Right lobe of liver (tissue), 6 donors: ENCODE measurements around the gene NRF1. TPM values are rescaled to one million over a fixed set of nuclear protein-coding genes. Genes with fewer than 3 reads are reported as not detected.

Source experiments
- ATAC-seq, 4 donors: fragments of 200-7000 bp; cut with Tn5 transposase; one replicate each; pipeline ENCODE4 v1.9.1; 2020; ENCODE audit warnings: mild to moderate bottlenecking in 4 of 4, moderate library complexity in 4 of 4
- DNase-seq, 3 donors: peaks; one replicate each; pipeline ENCODE4 v3.0.0-alpha.2; 2020
- H3K27ac ChIP-seq, 3 donors: fragments of 200-600 bp; one replicate each; pipeline ENCODE4 v1.8.0; 2022
- H3K27me3 ChIP-seq, 2 donors: fragments of 200-600 bp; one replicate each; pipeline ENCODE4 v1.8.0; 2022
- H3K36me3 ChIP-seq, 4 donors: fragments of 200-600 bp; sonication (generic) in 1 of 4; one replicate each; pipeline versions ENCODE4 v1.5.1 to v1.8.0; 2017 to 2022; ENCODE audit warnings: control low read depth in 1 of 4
- H3K4me1 ChIP-seq, 4 donors: fragments of 200-600 bp; sonication (generic) in 1 of 4; one replicate each; pipeline versions ENCODE4 v1.5.1 to v1.8.0; 2017 to 2022; ENCODE audit warnings: control low read depth in 1 of 4
- H3K4me3 ChIP-seq, 3 donors: fragments of 200-600 bp; one replicate each; pipeline ENCODE4 v1.8.0; 2022
- H3K9me3 ChIP-seq, 4 donors: fragments of 200-600 bp; sonication (generic) in 1 of 4; one replicate each; pipeline versions ENCODE4 v1.5.1 to v1.8.0; 2017 to 2022; ENCODE audit warnings: control low read depth in 1 of 4
- POLR2A ChIP-seq: fragments of 450-650 bp; IDR thresholded peaks from one replicate; pipeline ENCODE4 v1.6.1; 2017; ENCODE audit warnings: antibody characterized with exemption, mild to moderate bottlenecking
- WGBS: methylation state at CpG from one replicate; pipeline ENCODE4 v1.1.6; 2018; ENCODE audit warnings: low coverage, low lambda C conversion rate; ENCODE audit not compliant: insufficient coverage; ENCODE audit errors: missing lambda C conversion rate; 5-methylcytosine and 5-hydroxymethylcytosine counted together
- intact Hi-C, 2 donors: fragments of 100-400 bp; cut with DNase I; formaldehyde crosslinking; loops; one replicate each; pipeline versions ENCODE4 v1.11.2 to v1.14.1; 2022
- microRNA counts: library from miRNA; unstranded; fragments of <30 nt; microRNA quantifications from one replicate; lab custom pipeline; 2016
- microRNA-seq, 2 donors: library from miRNA; unstranded; fragments of <30 nt; microRNA quantifications; one replicate each; pipeline ENCODE4, GENCODE V29; 2019 to 2020
- small RNA-seq, 2 experiments: library from RNA; depleted of rRNA; stranded (forward); fragments of <200 nt; gene quantifications; one replicate each; pipeline ENCODE3, GENCODE V24; 2016
- total RNA-seq, 6 experiments: library from RNA; depleted of rRNA in 2 of 6; stranded (reverse); fragments of >200 nt in 2 of 6; fragmentation: NEBNext Ultra II Directional in 3 of 6; extraction: Animal tissue kit (Norgen Biotek cat#: 25700) in 3 of 6; gene quantifications; one replicate each; pipeline versions ENCODE4 v1.1.0 to v1.2.4, GENCODE V29; 2016 to 2023
- TF ChIP-seq, protein P1 (sequence below), 4 donors: fragments of 200-600 bp in 3 of 4; fragments of 450-650 bp in 1 of 4; IDR thresholded peaks; one replicate each; pipeline versions ENCODE4 v1.5.1 to v1.8.0; 2016 to 2022; ENCODE audit warnings: antibody characterized with exemption in 4 of 4, mild to moderate bottlenecking in 2 of 4
- donor health status: DM: no; HTN: yes; CAD: no.
- donor health status: DM: no; HTN: no; CAD: no.
- donor health status: DM: no; HTN: no; CAD: no.
- donor health status: DM: no; HTN: yes; CAD: no.
- donor health status: DM: no; HTN: yes; CAD: no.

NRF1 gene
- total RNA-seq, 6 experiments from 2014 or later = 3.9 to 6.8 (median 5.3) TPM

DNA sequence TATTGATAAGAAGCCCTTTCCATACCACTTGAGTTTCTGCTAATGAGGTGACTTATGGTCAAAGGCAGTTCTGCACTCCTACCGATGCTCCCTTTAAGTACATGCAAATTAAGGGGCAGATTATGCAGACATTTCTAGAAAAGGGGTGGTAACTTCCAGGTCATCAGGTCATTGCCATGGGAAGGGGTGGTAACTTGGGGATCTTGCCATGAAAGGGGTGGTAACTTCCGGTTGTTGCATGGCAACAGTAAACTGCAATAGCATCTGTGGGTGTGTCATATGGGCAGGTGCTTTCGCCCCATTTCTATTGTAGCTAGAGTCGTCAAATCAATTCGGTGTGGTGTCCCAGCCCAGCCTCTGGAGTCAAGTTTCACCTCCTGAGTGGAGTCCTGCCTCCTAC is 190.4 kb downstream of the NRF1 start:
- TF ChIP-seq POLR2A = no peak
- TF ChIP-seq, protein P1, sequence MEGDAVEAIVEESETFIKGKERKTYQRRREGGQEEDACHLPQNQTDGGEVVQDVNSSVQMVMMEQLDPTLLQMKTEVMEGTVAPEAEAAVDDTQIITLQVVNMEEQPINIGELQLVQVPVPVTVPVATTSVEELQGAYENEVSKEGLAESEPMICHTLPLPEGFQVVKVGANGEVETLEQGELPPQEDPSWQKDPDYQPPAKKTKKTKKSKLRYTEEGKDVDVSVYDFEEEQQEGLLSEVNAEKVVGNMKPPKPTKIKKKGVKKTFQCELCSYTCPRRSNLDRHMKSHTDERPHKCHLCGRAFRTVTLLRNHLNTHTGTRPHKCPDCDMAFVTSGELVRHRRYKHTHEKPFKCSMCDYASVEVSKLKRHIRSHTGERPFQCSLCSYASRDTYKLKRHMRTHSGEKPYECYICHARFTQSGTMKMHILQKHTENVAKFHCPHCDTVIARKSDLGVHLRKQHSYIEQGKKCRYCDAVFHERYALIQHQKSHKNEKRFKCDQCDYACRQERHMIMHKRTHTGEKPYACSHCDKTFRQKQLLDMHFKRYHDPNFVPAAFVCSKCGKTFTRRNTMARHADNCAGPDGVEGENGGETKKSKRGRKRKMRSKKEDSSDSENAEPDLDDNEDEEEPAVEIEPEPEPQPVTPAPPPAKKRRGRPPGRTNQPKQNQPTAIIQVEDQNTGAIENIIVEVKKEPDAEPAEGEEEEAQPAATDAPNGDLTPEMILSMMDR (IDR thresholded peaks at IDR 0.05) = no peak
- Histone ChIP-seq H3K36me3 (no peaks in the 10 kb centered on the region), H3K4me3 (no peak overlapping the region), H3K4me1 (no peaks in the 10 kb centered on the region), H3K27ac (no peak overlapping the region), H3K27me3 (no peaks in the 10 kb centered on the region), H3K9me3 (no peaks in the 10 kb centered on the region)
- ATAC-seq (no peak), DNase-seq (no peak)
- intact Hi-C loops = no loop called here
- 39% methylated on average over 2 of the region's 5 CpGs for WGBS

- H3K4me1 ChIP-seq = no peaks in the 10 kb centered on the region
- no peaks in the 10 kb centered on the region for H3K36me3 ChIP-seq
- H3K9me3 ChIP-seq = no peaks in the 10 kb centered on the region
- WGBS = 65% methylated on average over 10 of the region's 17 CpGs
- H3K27me3 ChIP-seq = no peaks in the 10 kb centered on the region
- no peak overlapping the region for H3K4me3 ChIP-seq
- DNase-seq (no peak), ATAC-seq (no peak)
- intact Hi-C loops = no loop called here
- no peak overlapping the region for H3K27ac ChIP-seq
- TF ChIP-seq, protein P1 (IDR thresholded peaks at IDR 0.05) = no peak
- no peak for TF ChIP-seq POLR2A
Measured at GRCh38 chr7:129803546-129804081, 192.1 kb downstream of the NRF1 start.

- Histone ChIP-seq H3K4me3 (no peak overlapping the region), H3K4me1 (no peaks in the 10 kb centered on the region), H3K27ac (no peak overlapping the region), H3K27me3 (no peaks in the 10 kb centered on the region), H3K36me3 (no peaks in the 10 kb centered on the region), H3K9me3 (no peaks in the 10 kb centered on the region)
- ATAC-seq (no peak), DNase-seq (no peak)
- WGBS = 90% methylated on average over 2 of the region's 22 CpGs
- no peak for TF ChIP-seq POLR2A
- TF ChIP-seq, protein P1 (IDR thresholded peaks at IDR 0.05) = no peak
- intact Hi-C loops = no loop called here
Measured at GRCh38 chr7:129804111-129804889, 192.8 kb downstream of the NRF1 start.

- WGBS = 54% methylated on average over 4 of the region's 11 CpGs
- H3K4me1 ChIP-seq = no peaks in the 10 kb centered on the region
- no peak for DNase-seq
- no peaks in the 10 kb centered on the region for H3K27me3 ChIP-seq
- ATAC-seq = peak in 1 of 4 donors; percentile 27
- H3K36me3 ChIP-seq = no peaks in the 10 kb centered on the region
- H3K9me3 ChIP-seq = no peaks in the 10 kb centered on the region
- H3K4me3 ChIP-seq = no peak overlapping the region
- H3K27ac ChIP-seq = no peak overlapping the region
- TF ChIP-seq, protein P1 (IDR thresholded peaks at IDR 0.05) = no peak
- TF ChIP-seq POLR2A = no peak
- intact Hi-C loops = no loop called here
Measured at GRCh38 chr7:129804890-129805719, 193.6 kb downstream of the NRF1 start.

MicroRNAs encoded within 50 kb of the gene (microRNA counts, 767-probe panel; counts per million panel counts)
- microRNA hsa-miR-182-5p (lab: Ali Mortazavi, UCI) (237 counts per million), microRNA hsa-miR-183-5p (lab: Ali Mortazavi, UCI) (237 counts per million), microRNA hsa-miR-96-5p (lab: Ali Mortazavi, UCI) (237 counts per million)

Small RNA genes lying within 50 kb of the gene (microRNA-seq; reads per million reads assigned to microRNA genes)
- 40.2 to 97.9 reads per million in 2 donors for gene MIR182
- 14.5 to 51.5 reads per million in 2 donors for gene MIR183
- 2.3 to 11.0 reads per million in 2 donors for gene MIR96

Small RNA genes lying within 50 kb of the gene (small RNA-seq; reads per million reads assigned to genes)
- 1,529 to 2,441 reads per million in 2 experiments for gene MIR182
- 6.1 to 12.0 reads per million in 2 experiments for gene MIR183
- 0 reads per million in 2 experiments for gene MIR96

Other genes with a start within 250 kb of the NRF1 start
- gene STRIP2, start 177.3 kb upstream of the NRF1 start, total RNA-seq = under 1 TPM; 0.24 to 0.86 (median 0.42) TPM
- not detected for gene SMKR1, start 109.2 kb upstream of the NRF1 start, total RNA-seq